GM18505 (cell line): ENCODE data around the gene ZSWIM8.

Experiments
- ATAC-seq: cut with Tn5 transposase; IDR thresholded peaks from one replicate; pipeline ENCODE4 v1.9.1; 2021; ENCODE audit not compliant: unreplicated experiment
- POLR2A ChIP-seq: IDR thresholded peaks from 4 replicates; pipeline ENCODE4 v1.6.1; 2011; ENCODE audit warnings: borderline replicate concordance; ENCODE audit not compliant: insufficient read depth, insufficient read length; ENCODE audit errors: extremely low read depth

Gene ZSWIM8

DNA sequence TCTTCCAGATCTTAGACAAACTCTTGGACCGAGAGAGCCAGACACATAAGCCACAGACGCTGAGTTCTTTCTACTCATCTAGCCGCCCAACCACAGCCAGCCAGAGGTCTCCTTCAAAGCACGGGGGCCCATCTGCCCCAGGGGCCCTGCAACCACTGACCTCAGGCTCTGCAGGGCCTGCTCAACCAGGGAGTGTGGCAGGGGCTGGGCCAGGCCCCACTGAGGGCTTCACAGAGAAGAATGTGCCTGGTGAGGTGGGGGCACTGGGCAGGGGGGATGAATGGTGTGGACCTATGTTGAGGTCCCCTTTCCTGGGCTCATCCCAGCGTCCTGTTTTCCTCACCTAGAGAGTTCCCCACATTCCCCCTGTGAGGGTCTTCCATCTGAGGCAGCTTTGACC lies 11.4 kb downstream of the ZSWIM8 start:
- TF ChIP-seq POLR2A: peak; percentile 4
- ATAC-seq: no peak

GRCh38 chr10:73797324-73798025 lies 12.1 kb downstream of the ZSWIM8 start:
- no peak for TF ChIP-seq POLR2A
- ATAC-seq: no peak

- no peak for ATAC-seq
- TF ChIP-seq POLR2A: no peak
Observed at GRCh38 chr10:73798087-73798486, 12.7 kb downstream of the ZSWIM8 start.

GRCh38 chr10:73798927-73799560 lies 13.6 kb downstream of the ZSWIM8 start:
- no peak for TF ChIP-seq POLR2A
- ATAC-seq: no peak

DNA sequence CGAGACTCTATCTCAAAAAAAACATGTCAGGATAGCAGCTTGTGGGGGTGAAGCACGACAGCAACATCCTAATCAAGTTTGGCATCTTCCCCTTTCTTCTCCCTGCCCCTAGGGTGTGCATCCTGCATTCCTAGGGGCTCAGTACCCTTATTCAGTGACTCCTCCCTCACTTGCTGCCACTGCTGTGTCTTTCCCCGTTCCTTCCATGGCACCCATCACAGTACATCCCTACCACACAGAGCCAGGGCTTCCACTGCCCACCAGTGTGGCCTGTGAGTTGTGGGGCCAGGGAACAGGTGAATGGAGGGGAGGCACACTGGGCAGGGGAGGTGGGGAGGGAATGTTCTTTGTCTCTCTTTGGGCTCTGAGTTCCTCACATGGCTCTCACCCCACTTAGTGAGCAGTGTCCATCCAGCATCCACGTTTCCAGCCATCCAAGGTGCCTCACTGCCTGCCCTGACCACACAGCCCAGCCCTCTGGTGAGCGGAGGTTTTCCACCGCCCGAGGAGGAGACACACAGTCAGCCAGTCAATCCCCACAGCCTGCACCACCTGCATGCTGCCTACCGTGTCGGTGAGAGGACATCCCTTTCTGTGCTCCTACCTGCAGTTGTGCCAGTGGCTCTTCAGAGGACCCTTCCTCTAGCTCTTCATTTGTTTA lies 14.6 kb downstream of the ZSWIM8 start:
- no peak for ATAC-seq
- TF ChIP-seq POLR2A: peak; percentile 24

DNA sequence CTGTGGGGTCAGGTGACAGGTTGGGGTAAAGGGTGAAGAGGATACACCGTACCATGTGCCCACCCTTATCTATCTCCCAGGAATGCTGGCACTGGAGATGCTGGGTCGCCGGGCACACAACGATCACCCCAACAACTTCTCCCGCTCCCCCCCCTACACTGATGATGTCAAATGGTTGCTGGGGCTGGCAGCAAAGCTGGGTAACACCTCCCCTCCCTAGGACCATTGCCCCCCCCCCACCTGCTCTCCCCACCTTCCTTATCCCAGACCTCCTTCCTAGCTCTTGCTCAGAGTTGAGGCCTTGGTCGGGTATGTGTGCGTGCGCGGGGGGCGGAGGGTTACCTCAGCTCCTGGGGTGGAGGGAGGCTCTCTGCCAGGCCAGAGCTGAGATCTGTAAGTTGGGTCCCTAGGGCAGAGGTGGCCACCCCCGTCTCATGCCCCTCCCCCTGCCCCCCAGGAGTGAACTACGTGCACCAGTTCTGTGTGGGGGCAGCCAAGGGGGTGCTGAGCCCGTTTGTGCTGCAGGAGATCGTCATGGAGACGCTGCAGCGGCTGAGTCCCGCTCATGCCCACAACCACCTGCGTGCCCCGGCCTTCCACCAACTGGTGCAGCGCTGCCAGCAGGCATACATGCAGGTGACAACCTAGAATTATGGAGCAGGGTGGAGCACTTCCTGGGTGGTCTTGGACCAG lies 15.3 kb downstream of the ZSWIM8 start:
- ATAC-seq: no peak
- no peak for TF ChIP-seq POLR2A

GRCh38 chr10:73801253-73801590 lies 15.8 kb downstream of the ZSWIM8 start:
- no peak for ATAC-seq
- no peak for TF ChIP-seq POLR2A

DNA sequence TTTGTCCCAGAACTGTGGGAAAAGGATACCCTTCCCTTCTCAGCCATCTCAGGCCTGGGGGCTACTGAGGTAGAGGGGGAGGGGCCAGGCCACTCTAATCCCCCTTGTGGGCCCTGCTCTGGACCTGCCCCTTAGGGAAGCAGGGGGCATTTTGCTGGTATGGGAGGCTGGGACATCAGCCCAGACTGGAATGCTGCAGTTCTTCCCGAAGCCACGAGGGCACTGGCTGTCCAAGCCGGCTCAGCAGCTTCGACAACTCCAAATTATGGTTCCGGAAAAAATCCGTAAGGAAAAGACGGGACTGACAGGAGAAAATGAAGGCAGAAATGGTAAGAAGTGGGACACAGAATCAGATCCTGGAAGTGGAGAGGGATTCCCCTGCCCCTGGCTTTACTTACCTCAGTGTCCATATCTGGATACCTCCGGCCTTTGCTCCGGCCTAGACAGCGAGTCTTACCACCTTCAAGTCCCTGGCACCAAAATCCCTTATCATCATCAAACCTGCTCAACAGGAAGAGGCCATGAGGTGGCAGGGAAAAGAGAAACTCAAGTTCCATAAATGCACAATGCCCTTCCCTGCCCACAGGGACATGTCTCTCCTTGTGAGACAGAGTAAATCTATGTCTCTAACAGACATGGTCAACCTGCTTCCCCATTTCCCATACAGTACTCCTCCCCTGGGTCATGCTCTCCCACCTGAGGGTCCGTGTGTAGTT lies 17.0 kb downstream of the ZSWIM8 start:
- no peak for TF ChIP-seq POLR2A
- ATAC-seq: no peak

DNA sequence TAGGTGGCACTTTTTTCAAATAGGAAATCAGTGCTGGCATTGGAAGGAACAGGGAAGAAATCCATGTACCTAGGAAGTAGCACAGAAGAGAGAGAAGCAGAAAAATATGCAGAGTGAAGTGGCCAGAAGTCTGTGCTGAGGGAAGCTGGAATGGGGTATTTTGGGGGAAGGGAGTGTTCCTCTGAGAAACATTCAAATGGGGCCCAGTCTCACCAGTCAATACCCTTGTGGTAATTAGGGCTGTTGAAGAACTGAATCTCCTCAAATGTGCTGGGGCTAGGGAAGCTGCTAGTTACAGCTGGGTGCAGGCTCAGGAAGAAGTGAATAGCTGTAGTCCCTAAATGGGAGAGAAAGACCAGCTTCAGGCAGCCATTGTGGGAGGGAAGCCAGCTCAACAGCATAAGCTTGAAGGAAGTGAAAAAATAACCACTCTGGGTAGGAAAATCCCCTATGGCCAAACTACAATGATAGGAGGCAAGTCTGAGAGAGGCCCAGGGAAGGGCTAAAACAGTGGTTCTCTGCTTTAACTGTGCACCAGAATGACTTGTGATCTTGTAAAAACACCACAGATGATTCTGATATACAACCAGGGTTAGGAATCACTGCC lies 18.4 kb downstream of the ZSWIM8 start:
- ATAC-seq: no peak
- no peak for TF ChIP-seq POLR2A

GRCh38 chr10:73806176-73806950 lies 21.0 kb downstream of the ZSWIM8 start:
- no peak for ATAC-seq
- no peak for TF ChIP-seq POLR2A

- no peak for TF ChIP-seq POLR2A
- no peak for ATAC-seq
Observed at GRCh38 chr10:73807471-73807870, 22.1 kb downstream of the ZSWIM8 start.
